ENCODE data around the gene CHMP4A.

GRCh38 chr14:24162093-24162492, 51.2 kb downstream of the CHMP4A start:
- TF ChIP-seq EZH2 (IDR thresholded peaks at IDR 0.05; ENCODE audit: insufficient read depth, low read length) (no peak), CTCF (IDR thresholded peaks at IDR 0.05; ENCODE audit: insufficient read depth, low read depth, low read length) (no peak)

Measured in astrocyte (in vitro differentiated cells and primary cell).